Loucy (cell line): ENCODE data around the gene ASPSCR1.

Experiments used
- H2AFZ ChIP-seq: fragments of 200-600 bp; sonication (generic); 2 replicates; pipeline ENCODE4 v1.6.0; 2016; ENCODE audit warnings: antibody characterized with exemption, mild to moderate bottlenecking, low read length, moderate library complexity
- H3F3A ChIP-seq: fragments of 200-600 bp; 2 replicates; pipeline ENCODE4 v1.6.0; 2016; ENCODE audit warnings: antibody characterized with exemption, low read depth, mild to moderate bottlenecking
- H3K27me3 ChIP-seq: fragments of 200-600 bp; sonication (generic); 2 replicates; pipeline ENCODE4 v1.6.1; 2014; ENCODE audit warnings: low read length, mild to moderate bottlenecking; ENCODE audit not compliant: insufficient read depth, poor library complexity, severe bottlenecking
- H3K36me3 ChIP-seq: fragments of 200-600 bp; sonication (generic); 2 replicates; pipeline ENCODE4 v1.6.1; 2016; ENCODE audit warnings: low read length; ENCODE audit not compliant: insufficient read depth
- H3K4me1 ChIP-seq: fragments of 200-600 bp; sonication (generic); 2 replicates; pipeline ENCODE4 v1.5.1; 2014; ENCODE audit warnings: low read length, mild to moderate bottlenecking; ENCODE audit not compliant: insufficient read depth, poor library complexity, severe bottlenecking
- H3K4me2 ChIP-seq: fragments of 200-600 bp; sonication (generic); 2 replicates; pipeline ENCODE4 v1.6.0; 2014; ENCODE audit warnings: antibody characterized with exemption, low read length, low read depth, mild to moderate bottlenecking; ENCODE audit not compliant: poor library complexity, severe bottlenecking
- H3K4me3 ChIP-seq: fragments of 200-600 bp; sonication (generic); 2 replicates; pipeline ENCODE4 v1.5.1; 2014; ENCODE audit warnings: low read length, mild to moderate bottlenecking, mixed read lengths; ENCODE audit not compliant: poor library complexity, severe bottlenecking
- H3K79me2 ChIP-seq: fragments of 200-600 bp; sonication (generic); 2 replicates; pipeline ENCODE4 v1.6.1; 2014; ENCODE audit warnings: low read length; ENCODE audit not compliant: insufficient read depth
- H3K9ac ChIP-seq: fragments of 200-600 bp; sonication (generic); 2 replicates; pipeline ENCODE4 v1.6.0; 2014; ENCODE audit warnings: mild to moderate bottlenecking, low read depth, low read length, moderate library complexity; ENCODE audit not compliant: poor library complexity, severe bottlenecking
- H3K9me2 ChIP-seq: fragments of 200-600 bp; sonication (generic); replicated peaks from 2 replicates; pipeline ENCODE4 v1.6.1; 2016; ENCODE audit warnings: low read depth, low read length, mixed read lengths
- H3K9me3 ChIP-seq: fragments of 200-600 bp; sonication (generic); 2 replicates; pipeline ENCODE4 v1.6.1; 2014; ENCODE audit warnings: mild to moderate bottlenecking, antibody characterized with exemption, low read length, low read depth; ENCODE audit not compliant: insufficient read depth
- H4K20me1 ChIP-seq: fragments of 200-600 bp; sonication (generic); 2 replicates; pipeline ENCODE4 v1.6.0; 2014; ENCODE audit warnings: antibody characterized with exemption, low read length, mild to moderate bottlenecking; ENCODE audit not compliant: insufficient read depth, poor library complexity, severe bottlenecking
- EZH2phosphoT487 ChIP-seq: fragments of 200-600 bp; IDR thresholded peaks from 2 replicates; pipeline ENCODE4 v1.6.1; 2018; ENCODE audit warnings: antibody characterized with exemption, mild to moderate bottlenecking, moderate library complexity, borderline replicate concordance
- TF ChIP-seq, protein P1 (sequence below): fragments of 200-600 bp; sonication (generic); conservative IDR thresholded peaks from 2 replicates; pipeline ENCODE4 v1.5.1; 2014; ENCODE audit warnings: mild to moderate bottlenecking, antibody characterized with exemption, low read length

Gene ASPSCR1

DNA sequence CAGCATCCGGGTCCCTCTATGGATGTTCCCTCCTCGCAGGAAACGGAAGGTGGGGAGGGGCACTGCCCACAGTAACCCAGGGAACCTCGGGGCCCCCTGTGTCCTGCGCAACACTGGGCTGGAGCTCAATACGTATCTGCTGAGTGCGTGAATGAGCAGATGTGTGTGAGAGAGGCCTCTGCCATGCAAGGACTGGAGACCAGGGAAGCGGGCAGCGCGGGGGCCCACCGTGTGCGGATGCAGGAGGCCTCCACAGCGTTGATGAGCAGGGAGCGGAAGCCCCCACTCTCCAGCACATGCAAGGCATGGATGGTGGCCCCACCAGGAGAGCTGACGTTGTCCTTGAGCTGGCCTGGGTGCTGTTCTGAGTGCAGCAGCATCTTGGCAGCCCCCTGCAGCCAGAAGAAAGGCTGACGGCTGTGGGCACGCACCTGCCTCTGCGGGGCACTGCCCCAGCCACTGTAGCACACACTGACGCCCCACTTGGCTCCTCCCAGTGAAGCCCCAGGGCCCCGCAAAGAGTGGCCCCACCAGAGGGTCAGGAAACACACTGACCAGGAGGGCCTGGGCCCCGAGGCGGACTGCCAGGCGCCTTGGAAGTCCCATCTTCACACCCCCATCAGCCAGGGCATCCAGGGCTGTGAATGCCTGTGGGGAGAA is 43.2 kb upstream of the ASPSCR1 start:
- Histone ChIP-seq H2AFZ (no peak overlapping the region), H3K27me3 (no peaks in the 10 kb centered on the region), H3F3A (no peaks in the 10 kb centered on the region), H3K36me3 (no peaks in the 10 kb centered on the region), H3K9ac (no peak overlapping the region), H3K79me2 (peaks cover 6% of the 10 kb centered on the region; the same call in 1 of the 2 replicates), H3K9me2 (no peaks in the 10 kb centered on the region), H3K9me3 (no peaks in the 10 kb centered on the region), H3K4me3 (no peak overlapping the region), H3K4me2 (no peak overlapping the region), H3K4me1 (peaks cover 4% of the 10 kb centered on the region), H4K20me1 (no peaks in the 10 kb centered on the region)
- TF ChIP-seq, protein P1, sequence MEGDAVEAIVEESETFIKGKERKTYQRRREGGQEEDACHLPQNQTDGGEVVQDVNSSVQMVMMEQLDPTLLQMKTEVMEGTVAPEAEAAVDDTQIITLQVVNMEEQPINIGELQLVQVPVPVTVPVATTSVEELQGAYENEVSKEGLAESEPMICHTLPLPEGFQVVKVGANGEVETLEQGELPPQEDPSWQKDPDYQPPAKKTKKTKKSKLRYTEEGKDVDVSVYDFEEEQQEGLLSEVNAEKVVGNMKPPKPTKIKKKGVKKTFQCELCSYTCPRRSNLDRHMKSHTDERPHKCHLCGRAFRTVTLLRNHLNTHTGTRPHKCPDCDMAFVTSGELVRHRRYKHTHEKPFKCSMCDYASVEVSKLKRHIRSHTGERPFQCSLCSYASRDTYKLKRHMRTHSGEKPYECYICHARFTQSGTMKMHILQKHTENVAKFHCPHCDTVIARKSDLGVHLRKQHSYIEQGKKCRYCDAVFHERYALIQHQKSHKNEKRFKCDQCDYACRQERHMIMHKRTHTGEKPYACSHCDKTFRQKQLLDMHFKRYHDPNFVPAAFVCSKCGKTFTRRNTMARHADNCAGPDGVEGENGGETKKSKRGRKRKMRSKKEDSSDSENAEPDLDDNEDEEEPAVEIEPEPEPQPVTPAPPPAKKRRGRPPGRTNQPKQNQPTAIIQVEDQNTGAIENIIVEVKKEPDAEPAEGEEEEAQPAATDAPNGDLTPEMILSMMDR: no peak
- TF ChIP-seq EZH2phosphoT487: no peak

GRCh38 chr17:81934850-81935708 is 42.4 kb upstream of the ASPSCR1 start:
- no peaks in the 10 kb centered on the region for H3K9me2 ChIP-seq
- no peaks in the 10 kb centered on the region for H4K20me1 ChIP-seq
- no peak for TF ChIP-seq EZH2phosphoT487
- TF ChIP-seq, protein P1: no peak
- peaks cover 6% of the 10 kb centered on the region; the same call in 1 of the 2 replicates for H3K79me2 ChIP-seq
- no peak overlapping the region for H3K4me3 ChIP-seq
- H2AFZ ChIP-seq: no peak overlapping the region
- H3K9ac ChIP-seq: peak overlapping the region; percentile 36
- peaks cover 10% of the 10 kb centered on the region for H3K4me1 ChIP-seq
- H3K36me3 ChIP-seq: no peaks in the 10 kb centered on the region
- no peaks in the 10 kb centered on the region for H3K9me3 ChIP-seq
- no peak overlapping the region for H3K4me2 ChIP-seq
- H3K27me3 ChIP-seq: no peaks in the 10 kb centered on the region
- H3F3A ChIP-seq: no peaks in the 10 kb centered on the region

GRCh38 chr17:81935709-81936084 is 41.7 kb upstream of the ASPSCR1 start:
- Histone ChIP-seq H3K27me3 (no peaks in the 10 kb centered on the region), H3K4me3 (no peak overlapping the region), H3K9ac (peak overlapping the region; percentile 36), H3K4me2 (peak overlapping the region; percentile 73), H3K36me3 (no peaks in the 10 kb centered on the region), H3K9me2 (no peaks in the 10 kb centered on the region), H3K4me1 (peaks cover 10% of the 10 kb centered on the region), H4K20me1 (no peaks in the 10 kb centered on the region), H3K79me2 (peaks cover 6% of the 10 kb centered on the region; the same call in 1 of the 2 replicates), H3K9me3 (no peaks in the 10 kb centered on the region), H2AFZ (no peak overlapping the region), H3F3A (no peaks in the 10 kb centered on the region)
- TF ChIP-seq EZH2phosphoT487: no peak
- TF ChIP-seq, protein P1: no peak
